Neural progenitor cell (in vitro differentiated cells): ENCODE measurements around the gene VWF. TPM values are rescaled to one million over a fixed set of nuclear protein-coding genes. Genes with fewer than 3 reads are reported as not detected.
A peak's percentile ranks its signal among the peaks of the same experiment; 100 is the strongest.

Experiments used
- DNase-seq: peaks from one replicate; pipeline ENCODE4 v3.0.0-alpha.2; 2016; ENCODE audit warnings: low spot score
- H2AFZ ChIP-seq: fragments of 200-600 bp; sonication (generic); replicated peaks from 2 replicates; pipeline ENCODE4 v1.6.1; 2016; ENCODE audit warnings: antibody characterized with exemption
- H3F3A ChIP-seq: fragments of 200-600 bp; sonication (generic); 2 replicates; pipeline ENCODE4 v1.6.1; 2016; ENCODE audit warnings: antibody characterized with exemption, low read depth
- H3K27ac ChIP-seq: fragments of 200-600 bp; sonication (generic); 2 replicates; pipeline ENCODE4 v1.5.1; 2016; ENCODE audit warnings: mild to moderate bottlenecking
- H3K27me3 ChIP-seq: fragments of 200-600 bp; sonication (generic); 2 replicates; pipeline ENCODE4 v1.6.1; 2016; ENCODE audit warnings: mild to moderate bottlenecking, moderate library complexity
- H3K36me3 ChIP-seq: fragments of 200-600 bp; sonication (generic); 2 replicates; pipeline ENCODE4 v1.5.1; 2016
- H3K4me1 ChIP-seq: fragments of 200-600 bp; sonication (generic); 2 replicates; pipeline ENCODE4 v1.6.1; 2016; ENCODE audit warnings: mixed run types
- H3K4me2 ChIP-seq: fragments of 200-600 bp; sonication (generic); 2 replicates; pipeline ENCODE4 v1.6.1; 2016
- H3K4me3 ChIP-seq: fragments of 200-600 bp; sonication (generic); 2 replicates; pipeline ENCODE4 v1.5.1; 2016
- H3K79me2 ChIP-seq: fragments of 200-600 bp; sonication (generic); 2 replicates; pipeline ENCODE4 v1.6.1; 2016; ENCODE audit warnings: low read depth
- H3K9ac ChIP-seq: fragments of 200-600 bp; sonication (generic); 2 replicates; pipeline ENCODE4 v1.6.1; 2016
- H3K9me3 ChIP-seq: fragments of 200-600 bp; sonication (generic); 2 replicates; pipeline ENCODE4 v1.5.1; 2016; ENCODE audit warnings: low read depth
- H4K20me1 ChIP-seq: fragments of 200-600 bp; sonication (generic); 2 replicates; pipeline ENCODE4 v1.6.1; 2016; ENCODE audit warnings: low read depth
- H3K27ac Mint-ChIP-seq: 3 replicates; pipeline ENCODE4 v1.8.0; 2021; ENCODE audit warnings: mixed read lengths
- H3K27me3 Mint-ChIP-seq: 2 replicates; pipeline ENCODE4 v1.8.0; 2022; ENCODE audit warnings: low read depth, mild to moderate bottlenecking, inconsistent platforms, moderate library complexity, mixed read lengths; ENCODE audit not compliant: insufficient read depth
- H3K36me3 Mint-ChIP-seq: 3 replicates; pipeline ENCODE4 v1.8.0; 2021; ENCODE audit warnings: mixed read lengths
- H3K4me1 Mint-ChIP-seq: 3 replicates; pipeline ENCODE4 v1.8.0; 2021; ENCODE audit warnings: mixed read lengths
- H3K4me3 Mint-ChIP-seq: 3 replicates; pipeline ENCODE4 v1.8.0; 2021; ENCODE audit warnings: mild to moderate bottlenecking, moderate library complexity, mixed read lengths
- H3K9me3 Mint-ChIP-seq: 3 replicates; pipeline ENCODE4 v1.8.0; 2020; ENCODE audit warnings: mixed read lengths
- CTCF ChIP-seq: fragments of 200-600 bp; sonication (generic); IDR thresholded peaks from 2 replicates; pipeline ENCODE4 v1.5.1; 2017; ENCODE audit warnings: antibody characterized with exemption, mild to moderate bottlenecking
- EZH2 ChIP-seq: fragments of 200-600 bp; sonication (generic); IDR thresholded peaks from 2 replicates; pipeline ENCODE4 v1.6.1; 2017; ENCODE audit warnings: antibody characterized with exemption, mild to moderate bottlenecking, moderate library complexity
- EZH2phosphoT487 ChIP-seq: fragments of 200-600 bp; sonication (generic); IDR thresholded peaks from 2 replicates; pipeline ENCODE4 v1.6.1; 2017; ENCODE audit warnings: antibody characterized with exemption
- total RNA-seq: library from RNA; depleted of rRNA; stranded (reverse); fragments of >200 nt; gene quantifications from 2 replicates; pipeline ENCODE4 v1.2.3, GENCODE V29; 2015; ENCODE audit warnings: low replicate concordance

The VWF gene
- total RNA-seq, 1 donor from 2014 or later = 8.0 TPM

DNA sequence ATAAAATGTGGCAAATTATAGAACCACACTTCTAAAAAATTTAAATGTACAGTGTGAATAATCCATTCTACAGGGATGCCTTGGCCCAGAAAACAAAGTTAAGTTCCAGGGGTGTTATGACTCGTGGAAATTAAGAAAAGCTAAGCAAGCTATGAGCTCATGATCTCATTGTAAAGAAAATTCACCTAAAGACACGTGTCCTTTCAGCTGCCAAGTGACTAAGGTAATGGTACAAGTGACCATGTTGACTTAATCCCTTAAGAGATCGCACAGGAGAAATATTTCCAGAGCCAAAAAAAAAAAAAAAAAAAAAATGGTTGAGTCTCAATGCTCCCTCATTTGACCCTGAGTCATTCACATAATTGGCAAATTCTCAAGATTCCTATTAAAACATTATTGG, 128.0 kb downstream of the VWF start:
- Histone ChIP-seq H3K36me3 (no peaks in the 10 kb centered on the region), H3K4me3 (no peak overlapping the region), H3K79me2 (no peaks in the 10 kb centered on the region), H3K4me2 (no peak overlapping the region), H3K4me1 (no peaks in the 10 kb centered on the region), H3K9me3 (no peaks in the 10 kb centered on the region), H3K27ac (no peak overlapping the region), H3F3A (no peaks in the 10 kb centered on the region), H3K9ac (no peak overlapping the region), H4K20me1 (no peaks in the 10 kb centered on the region), H3K27me3 (no peaks in the 10 kb centered on the region), H2AFZ (no peak overlapping the region)
- Mint-ChIP-seq H3K27me3 (no peaks in the 10 kb centered on the region), H3K27ac (no peak overlapping the region), H3K4me3 (no peak overlapping the region), H3K4me1 (no peaks in the 10 kb centered on the region), H3K36me3 (no peaks in the 10 kb centered on the region), H3K9me3 (no peaks in the 10 kb centered on the region)
- no peak for DNase-seq
- TF ChIP-seq CTCF (no peak), EZH2phosphoT487 (no peak), EZH2 (no peak)

DNA sequence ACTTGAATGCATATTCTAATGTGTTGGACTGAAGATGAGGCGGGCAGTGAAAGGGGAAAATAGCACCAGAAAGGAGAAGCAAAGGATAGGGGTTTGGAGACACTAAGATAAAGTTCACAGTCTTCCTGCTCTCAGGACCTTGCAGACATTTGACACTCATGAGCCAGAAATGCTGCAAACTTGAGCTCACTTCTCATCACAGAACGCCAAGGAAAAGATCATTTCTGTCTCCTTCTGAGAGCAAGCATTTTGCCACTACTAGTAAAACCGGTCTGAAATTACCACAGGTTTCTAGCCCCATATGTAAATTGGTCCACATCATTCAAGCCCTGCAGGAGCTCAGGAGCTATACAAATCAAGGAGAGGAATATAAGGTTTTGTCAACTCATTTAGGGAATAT, 134.8 kb downstream of the VWF start:
- Mint-ChIP-seq H3K4me1 (peaks cover 26% of the 10 kb centered on the region), H3K27ac (no peak overlapping the region), H3K27me3 (peaks cover 3% of the 10 kb centered on the region), H3K9me3 (no peaks in the 10 kb centered on the region), H3K4me3 (no peak overlapping the region), H3K36me3 (no peaks in the 10 kb centered on the region)
- peaks cover 4% of the 10 kb centered on the region for H3F3A ChIP-seq
- no peaks in the 10 kb centered on the region for H3K36me3 ChIP-seq
- no peaks in the 10 kb centered on the region for H4K20me1 ChIP-seq
- no peaks in the 10 kb centered on the region for H3K79me2 ChIP-seq
- H3K4me1 ChIP-seq = peaks cover 19% of the 10 kb centered on the region
- TF ChIP-seq EZH2 = no peak
- TF ChIP-seq CTCF = no peak
- TF ChIP-seq EZH2phosphoT487 = no peak
- no peaks in the 10 kb centered on the region for H3K9me3 ChIP-seq
- H3K27me3 ChIP-seq = no peaks in the 10 kb centered on the region
- no peak overlapping the region for H2AFZ ChIP-seq
- DNase-seq = no peak
- H3K9ac ChIP-seq = no peak overlapping the region
- no peak overlapping the region for H3K4me2 ChIP-seq
- no peak overlapping the region for H3K27ac ChIP-seq
- H3K4me3 ChIP-seq = no peak overlapping the region

- peak; percentile 91 for DNase-seq
- Histone ChIP-seq H4K20me1 (no peaks in the 10 kb centered on the region), H3K4me3 (no peak overlapping the region), H3K4me2 (no peak overlapping the region), H3K27me3 (no peaks in the 10 kb centered on the region), H3K27ac (no peak overlapping the region), H3F3A (peaks cover 4% of the 10 kb centered on the region), H3K9ac (no peak overlapping the region), H3K9me3 (no peaks in the 10 kb centered on the region), H3K36me3 (no peaks in the 10 kb centered on the region), H2AFZ (peak overlapping the region; percentile 83), H3K4me1 (peaks cover 19% of the 10 kb centered on the region), H3K79me2 (no peaks in the 10 kb centered on the region)
- no peaks in the 10 kb centered on the region for H3K36me3 Mint-ChIP-seq
- H3K27me3 Mint-ChIP-seq = peaks cover 3% of the 10 kb centered on the region
- H3K4me1 Mint-ChIP-seq = peaks cover 26% of the 10 kb centered on the region
- TF ChIP-seq CTCF = peak; percentile 99
- no peak for TF ChIP-seq EZH2
- H3K9me3 Mint-ChIP-seq = no peaks in the 10 kb centered on the region
- H3K4me3 Mint-ChIP-seq = no peak overlapping the region
- H3K27ac Mint-ChIP-seq = no peak overlapping the region
Measured at GRCh38 chr12:5988659-5989116, 135.8 kb downstream of the VWF start.
